Renal pelvis (tissue), 4 donors: ENCODE results near the gene KCNK7. TPM values are rescaled to one million over a fixed set of nuclear protein-coding genes. Genes with fewer than 3 reads are reported as not detected.
"Not testable (repeated sequence)": the region's sequence is repeated elsewhere in the genome, so short reads cannot be mapped to it uniquely, and the experiment has no call there.

Experiments
- DNase-seq: peaks from one replicate; pipeline ENCODE4 v3.0.0-alpha.2; 2013
- polyA plus RNA-seq, 3 donors: library from polyadenylated mRNA; unstranded; fragments of 120-200 nt; gene quantifications; one replicate each; pipeline ENCODE4 v1.2.1, GENCODE V29; 2013; ENCODE audit not compliant: insufficient read length in 3 of 3

KCNK7 gene
- polyA plus RNA-seq, 3 donors, result 0.21 to 0.27 (median 0.27) TPM

DNA sequence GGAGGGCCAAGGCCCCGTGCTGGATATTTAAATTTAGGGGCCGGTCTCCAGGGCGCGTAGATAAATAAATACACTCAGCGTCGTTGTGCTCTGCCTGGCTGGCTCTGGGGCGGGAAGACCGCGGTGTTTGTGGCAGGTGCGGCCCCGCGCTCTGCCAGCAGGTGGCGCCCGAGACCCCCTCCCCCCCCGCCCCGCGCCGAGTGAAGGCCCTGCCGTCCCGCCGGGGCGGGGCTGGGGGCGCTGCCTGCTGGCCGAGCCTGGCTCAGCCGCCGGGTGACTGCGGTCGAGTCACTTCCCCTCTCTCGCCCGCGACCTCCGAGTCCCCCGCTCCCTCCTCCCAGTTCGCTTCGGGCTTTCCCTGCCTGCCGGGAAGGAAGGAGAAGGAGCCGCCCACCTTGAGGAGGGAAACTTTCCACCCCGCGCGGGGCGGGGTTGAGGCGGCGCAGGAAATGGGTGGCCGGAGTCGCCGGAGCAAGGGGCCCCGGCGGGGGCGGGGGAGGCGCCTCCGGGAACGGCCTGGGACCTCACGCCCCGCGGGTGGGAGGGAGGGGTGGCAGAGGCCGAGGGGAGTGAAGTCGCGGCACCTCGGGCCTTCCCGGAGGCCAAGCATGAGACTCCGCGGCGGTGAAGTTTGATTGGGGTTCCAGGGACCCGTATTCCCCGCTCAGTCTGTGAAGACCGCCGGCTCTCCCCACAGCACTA is 21.3 kb downstream of the KCNK7 start:
- peak; percentile 87 for DNase-seq

DNA sequence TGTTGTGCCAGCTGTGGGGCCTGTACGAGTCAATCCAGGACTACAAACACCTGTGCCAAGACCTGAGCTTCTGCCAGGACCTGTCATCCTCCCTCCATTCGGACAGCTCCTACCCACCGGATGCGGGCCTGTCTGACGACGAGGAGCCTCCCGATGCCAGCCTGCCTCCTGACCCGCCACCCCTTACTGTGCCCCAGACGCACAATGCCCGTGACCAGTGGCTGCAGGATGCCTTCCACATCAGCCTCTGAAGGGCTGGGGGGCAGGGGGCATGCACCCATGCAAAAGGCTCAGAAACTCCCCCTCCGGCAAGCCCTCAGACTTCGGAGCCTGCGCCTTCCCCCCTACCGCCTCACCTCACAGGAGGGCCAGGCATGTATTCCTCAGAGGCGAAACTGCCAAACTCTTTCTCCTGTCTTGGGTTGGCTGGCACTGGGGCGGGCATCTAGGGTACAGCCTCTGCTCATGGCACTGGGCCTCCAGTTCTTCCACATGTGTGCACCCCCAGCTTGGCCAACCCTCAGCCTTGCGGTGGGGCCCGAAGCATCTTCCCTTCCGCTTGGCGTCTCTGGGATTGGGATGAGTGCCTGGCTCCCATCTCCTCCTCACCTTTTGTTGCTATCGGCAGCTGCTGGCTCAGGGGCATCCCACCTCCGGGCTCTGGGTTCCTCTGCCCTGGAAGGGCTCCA is 22.1 kb downstream of the KCNK7 start:
- no peak for DNase-seq

DNA sequence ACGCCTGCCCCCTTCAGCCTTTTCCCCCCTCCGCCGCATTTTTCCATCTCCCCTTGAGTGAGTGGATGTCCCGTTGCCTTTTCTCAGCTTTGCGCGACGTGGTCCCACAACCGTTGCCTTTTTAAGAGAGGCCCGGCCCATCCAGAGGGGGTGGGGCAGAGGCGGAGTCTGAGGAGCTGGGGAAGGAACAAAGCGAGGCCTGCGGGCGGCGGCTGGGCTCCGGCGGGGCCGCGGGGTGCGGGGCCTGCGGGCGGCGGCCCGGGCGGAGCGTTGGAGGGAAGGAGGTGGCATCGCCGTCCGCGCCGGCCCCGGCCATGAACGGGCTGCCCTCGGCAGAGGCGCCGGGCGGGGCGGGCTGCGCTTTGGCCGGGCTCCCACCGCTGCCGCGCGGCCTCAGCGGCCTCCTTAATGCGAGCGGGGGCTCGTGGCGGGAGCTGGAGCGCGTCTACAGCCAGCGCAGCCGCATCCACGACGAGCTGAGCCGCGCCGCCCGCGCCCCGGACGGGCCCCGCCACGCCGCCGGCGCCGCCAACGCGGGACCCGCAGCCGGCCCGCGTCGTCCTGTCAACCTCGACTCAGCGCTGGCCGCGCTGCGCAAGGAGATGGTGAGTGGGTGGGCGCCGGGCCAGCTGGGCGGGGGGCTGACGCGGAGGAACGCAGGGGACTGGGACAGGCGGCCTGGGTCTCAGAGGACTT is 23.1 kb downstream of the KCNK7 start, which contains the start of gene FAM89B:
Gene FAM89B, plus strand, starts transcription at position 183 of the 696 bp plus-strand sequence. Its CDS starts 132 bp downstream, at position 315.
- DNase-seq, result peak; percentile 92

DNA sequence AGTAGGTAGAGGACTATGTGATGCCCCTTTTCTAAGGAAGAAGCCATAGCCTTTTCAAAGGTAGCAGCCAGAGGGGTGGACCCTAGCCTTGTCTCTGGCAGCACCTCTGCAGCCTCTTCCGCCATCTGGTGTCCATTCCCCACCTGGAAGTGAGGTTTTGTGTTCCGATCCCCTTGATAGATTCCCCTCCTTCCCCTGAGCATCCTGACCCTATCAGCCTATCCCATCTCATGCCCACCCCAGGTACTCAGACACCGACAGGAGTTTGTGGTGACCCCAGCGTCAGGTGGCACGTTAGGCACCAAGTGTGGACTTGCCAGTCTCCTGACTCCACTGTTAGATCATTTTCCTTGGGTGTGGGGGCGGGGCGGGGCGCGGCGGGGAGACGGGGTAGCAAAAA is 23.7 kb downstream of the KCNK7 start:
- DNase-seq, result no peak

DNA sequence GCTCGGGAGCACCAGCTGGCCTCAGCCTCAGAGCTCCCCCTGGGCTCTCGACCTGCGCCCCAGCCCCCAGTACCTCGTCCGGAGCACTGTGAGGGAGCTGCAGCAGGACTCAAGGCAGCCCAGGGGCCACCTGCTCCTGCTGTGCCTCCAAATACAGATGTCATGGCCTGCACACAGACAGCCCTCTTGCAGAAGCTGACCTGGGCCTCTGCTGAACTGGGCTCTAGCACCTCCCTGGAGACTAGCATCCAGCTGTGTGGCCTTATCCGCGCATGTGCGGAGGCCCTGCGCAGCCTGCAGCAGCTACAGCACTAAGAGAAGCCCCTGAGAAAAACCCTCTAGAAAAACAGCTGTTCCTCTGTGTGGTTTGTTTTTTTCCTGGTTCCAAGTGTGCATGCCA is 24.2 kb downstream of the KCNK7 start:
- DNase-seq, result no peak

DNA sequence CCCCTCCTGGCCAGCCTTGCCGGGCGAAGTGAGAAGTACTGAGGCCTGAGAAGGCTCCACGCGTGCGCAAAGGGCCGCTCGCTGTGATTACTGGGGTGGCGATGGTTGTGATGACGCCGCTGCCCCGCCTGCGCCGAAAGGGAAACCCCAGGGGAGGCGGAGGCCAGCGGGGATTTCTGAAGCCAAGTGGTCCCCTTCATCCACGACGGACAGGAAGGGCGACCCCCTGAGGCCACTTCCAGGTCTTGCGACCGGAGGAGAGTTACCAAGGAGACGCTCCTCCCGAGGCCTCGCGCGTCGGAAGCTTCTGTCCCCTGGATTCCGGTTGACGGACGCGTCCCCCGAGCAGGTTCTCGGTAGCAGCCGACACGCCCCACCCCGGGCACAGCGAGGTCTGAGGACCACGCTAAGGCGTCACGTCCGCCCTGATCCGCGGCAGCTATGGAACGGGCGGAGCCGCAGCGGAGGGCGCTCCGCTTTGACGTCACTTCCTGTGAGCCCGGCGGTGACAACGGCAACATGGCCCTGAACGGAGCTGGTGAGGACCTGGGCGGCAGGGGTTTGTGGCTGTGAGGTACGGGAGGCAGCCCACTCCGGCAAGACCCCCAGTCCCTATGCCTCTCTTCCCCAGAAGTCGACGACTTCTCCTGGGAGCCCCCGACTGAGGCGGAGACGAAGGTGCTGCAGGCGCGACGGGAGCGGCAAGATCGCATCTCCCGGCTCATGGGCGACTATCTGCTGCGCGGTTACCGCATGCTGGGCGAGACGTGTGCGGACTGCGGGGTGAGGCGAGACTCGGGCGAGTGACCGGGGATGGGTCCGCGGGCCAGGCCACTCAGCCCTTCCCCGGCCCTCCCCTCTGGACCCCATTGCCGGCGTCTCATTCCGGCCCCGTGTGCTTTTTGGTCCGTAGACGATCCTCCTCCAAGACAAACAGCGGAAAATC is 25.4 kb downstream of the KCNK7 start, which contains the start of gene ZNRD2:
Gene ZNRD2, plus strand, starts transcription at position 505 of the 946 bp plus-strand sequence. Its CDS starts 15 bp downstream, at position 520.
- DNase-seq, result peak; percentile 97

DNA sequence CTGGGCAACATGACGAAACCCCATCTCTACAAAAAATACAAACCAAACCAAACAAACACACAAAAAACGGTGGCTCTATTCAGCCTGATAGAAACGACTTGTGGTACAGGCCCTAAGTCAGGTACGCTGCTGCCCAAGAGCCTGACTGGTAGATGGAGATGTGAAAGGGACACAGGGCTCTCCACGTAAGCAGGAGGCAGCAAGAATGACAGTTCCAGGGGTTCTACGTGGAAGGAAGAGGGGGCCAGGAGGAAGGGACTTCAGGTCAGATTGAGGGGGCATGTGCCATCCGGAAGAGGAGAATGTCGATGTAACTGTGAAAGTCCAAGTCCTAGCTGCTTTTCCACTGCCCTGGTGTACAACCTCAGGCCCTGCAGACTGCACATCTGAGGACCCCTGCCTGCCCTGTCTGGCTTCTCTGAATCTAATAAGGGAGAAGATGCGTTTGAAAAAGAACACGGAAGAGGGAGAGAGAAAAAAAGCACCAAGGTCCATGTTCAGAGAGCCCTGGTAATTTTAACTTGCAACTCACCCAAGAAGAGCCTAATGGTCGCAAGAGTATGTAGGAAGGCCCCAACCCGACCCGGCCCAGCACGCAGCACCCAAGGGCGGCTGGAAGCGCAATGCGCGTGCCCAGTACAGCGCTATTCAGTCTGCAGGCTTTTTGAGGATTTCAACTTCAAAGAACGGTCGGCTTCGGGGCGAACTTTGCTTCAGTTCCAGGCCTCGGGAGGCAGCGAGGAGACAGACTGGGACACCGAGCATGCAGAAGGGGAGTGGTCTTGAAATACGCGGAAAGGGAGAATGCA is 26.2 kb downstream of the KCNK7 start:
- DNase-seq, result no peak

DNA sequence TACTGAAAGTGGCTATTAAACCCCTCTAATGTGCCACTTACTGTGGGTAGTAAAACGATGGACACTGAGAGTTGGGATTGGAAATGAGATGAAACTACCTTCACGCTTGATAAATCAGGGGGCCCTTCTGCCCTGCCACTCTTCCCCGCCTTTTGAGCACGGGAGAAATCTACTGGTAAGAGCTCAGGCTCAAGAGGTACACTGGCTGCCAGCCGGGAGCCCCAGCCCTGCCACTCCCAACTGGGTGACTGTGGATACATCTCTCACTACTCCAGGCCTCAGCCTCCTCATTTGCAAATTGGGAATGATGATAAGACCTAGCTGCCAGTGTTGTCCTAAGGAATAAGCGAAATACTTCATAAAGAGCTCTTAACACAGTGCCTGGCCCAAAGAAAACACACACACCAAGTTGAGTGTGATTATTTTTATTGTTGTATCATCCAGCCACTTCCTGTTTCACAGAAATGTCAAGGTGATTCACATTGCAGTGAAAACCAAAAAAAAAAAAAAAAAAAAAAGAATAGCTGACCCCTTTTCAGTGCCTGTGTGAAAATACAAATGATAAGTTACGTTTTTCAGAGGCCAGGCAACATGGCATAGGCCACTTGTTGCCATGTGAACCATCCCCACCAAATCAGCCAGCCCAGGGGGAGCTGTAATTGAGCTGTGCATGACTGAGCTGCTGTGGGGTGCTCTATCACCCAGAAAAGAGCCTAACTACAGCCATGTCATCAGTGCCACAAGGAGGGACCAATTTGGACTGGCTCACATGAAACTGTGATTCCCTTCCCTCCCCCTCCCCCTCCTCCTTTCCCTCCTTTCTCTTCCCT is 29.8 kb downstream of the KCNK7 start:
- no peak for DNase-seq

DNA sequence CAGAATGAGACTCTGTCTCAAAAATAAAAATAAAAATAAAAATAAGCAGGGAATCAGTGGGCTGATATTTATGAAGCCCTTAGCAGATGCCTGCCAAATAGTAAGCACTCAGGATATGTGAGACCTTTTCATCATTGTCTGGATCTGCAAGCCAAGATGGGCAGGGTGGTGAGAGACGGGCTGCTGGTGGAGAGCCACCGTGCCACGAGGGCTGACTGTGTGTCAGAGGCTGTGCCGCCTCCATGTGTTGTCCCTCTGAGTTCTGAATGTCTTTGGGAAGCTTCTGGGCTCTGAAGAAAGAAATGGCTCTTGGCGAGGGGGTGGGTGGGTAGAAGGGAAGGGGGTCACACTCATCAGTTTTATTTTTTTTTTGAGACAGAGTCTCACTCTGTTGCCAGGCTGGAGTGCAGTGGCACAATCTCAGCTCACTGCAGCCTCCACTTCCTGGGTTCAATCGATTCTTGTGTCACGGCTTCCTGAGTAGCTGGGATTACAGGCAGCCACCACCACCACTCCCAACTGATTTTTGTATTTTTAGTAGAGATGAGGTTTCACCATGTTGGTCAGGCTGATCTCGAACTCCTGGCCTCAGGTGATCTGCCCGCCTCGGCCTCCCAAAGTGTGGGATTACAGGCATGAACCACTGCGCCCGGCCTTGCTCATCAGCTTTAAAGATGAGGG is 30.6 kb downstream of the KCNK7 start:
- not testable (repeated sequence) for DNase-seq

DNA sequence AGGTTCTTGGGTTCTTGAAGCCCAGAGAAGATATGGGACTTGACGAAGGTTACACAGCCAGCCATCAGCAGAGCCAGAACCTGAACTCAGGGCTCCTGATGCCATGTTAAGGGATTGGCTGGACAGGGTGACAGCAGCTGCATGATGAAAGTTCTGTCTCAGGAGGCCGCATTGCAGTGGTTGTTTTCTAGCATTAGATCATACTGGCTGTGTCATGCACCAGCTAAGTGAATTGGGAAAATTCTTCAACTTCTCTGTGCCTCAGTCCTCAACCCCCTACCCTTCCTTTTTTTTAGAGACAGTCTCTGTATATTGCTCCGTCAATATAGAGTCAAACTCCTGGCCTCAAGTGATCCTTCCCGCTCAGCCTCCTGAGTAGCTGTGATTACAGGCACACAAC is 32.0 kb downstream of the KCNK7 start:
- DNase-seq, result no peak

DNA sequence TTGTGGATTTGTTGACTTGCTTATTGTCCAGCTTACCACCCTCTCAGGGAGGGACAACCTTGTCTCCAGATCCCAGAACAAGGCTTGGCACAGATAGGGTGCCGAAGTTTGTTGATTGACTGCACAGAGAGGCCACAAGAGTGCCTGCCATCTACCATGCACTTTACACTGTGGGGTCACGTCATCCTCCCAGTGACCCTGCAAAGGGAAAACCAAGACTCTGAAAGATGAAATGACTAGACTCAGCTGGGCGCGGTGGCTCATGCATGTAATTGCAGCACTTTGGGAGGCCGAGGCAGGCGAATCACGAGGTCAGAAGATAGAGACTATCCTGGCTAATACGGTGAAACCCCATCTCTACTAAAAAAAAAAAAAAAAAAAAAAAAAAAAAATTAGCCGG is 32.8 kb downstream of the KCNK7 start:
- no peak for DNase-seq

DNA sequence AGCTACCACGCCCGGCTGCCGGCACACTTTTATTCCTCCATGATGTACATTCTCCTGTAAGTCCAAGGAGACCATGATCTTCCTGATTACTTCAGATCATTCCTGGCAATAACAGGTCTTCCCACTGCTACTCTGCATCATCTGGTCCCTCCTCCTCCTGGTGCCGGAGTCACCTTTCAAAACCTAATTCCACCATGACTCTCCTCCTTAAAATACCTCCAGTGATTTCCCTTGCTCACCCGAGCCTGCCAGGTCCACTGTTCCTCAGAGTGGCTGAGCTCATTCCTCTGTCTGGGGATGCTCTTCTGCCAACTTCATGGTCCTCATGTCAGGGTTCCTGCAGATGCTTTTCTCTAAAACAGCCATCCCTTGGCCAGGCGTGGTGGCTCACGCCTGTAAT is 33.6 kb downstream of the KCNK7 start:
- no peak for DNase-seq

DNA sequence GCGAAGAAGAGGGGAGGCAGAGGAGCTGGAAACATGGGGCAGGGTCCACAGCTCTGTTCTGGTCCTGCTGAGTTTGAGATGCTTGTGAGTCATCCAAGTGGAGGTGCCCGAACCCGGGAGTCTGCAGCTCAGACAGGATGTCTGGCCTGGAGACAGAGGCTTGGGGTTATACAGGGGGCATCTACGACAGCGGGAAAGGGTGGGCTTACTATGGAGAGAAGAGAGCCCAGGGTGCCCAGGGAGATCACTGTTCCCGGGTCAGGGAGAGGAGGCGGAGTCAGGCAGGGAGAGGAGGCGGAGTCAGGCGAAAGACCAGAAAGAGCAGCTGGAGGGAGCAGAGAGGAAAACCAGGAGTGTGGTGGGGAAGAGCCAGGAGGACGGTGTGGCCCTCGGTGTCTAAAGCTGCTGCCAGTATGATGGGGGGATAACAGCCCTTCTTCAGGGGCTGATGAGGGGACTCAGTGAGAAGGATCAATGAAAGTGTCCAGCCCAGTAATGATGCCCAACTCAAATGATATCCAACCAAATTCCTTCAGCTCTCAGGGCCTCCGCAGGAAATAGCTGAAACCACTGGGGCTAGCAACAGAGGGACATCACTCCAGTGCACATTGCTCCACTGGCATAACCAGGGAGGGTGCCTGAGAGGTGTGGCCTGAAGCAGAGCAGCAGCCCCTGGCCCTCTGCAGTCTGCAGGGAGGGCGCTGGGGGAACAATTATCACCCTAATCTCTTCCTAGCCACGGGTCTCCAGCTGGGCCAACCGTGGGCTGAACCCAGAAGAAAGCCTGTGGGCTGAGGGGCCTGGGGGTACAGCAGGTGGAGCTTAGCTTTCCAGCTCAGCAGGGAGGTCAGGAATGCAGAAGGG is 34.8 kb downstream of the KCNK7 start:
- no peak for DNase-seq

DNA sequence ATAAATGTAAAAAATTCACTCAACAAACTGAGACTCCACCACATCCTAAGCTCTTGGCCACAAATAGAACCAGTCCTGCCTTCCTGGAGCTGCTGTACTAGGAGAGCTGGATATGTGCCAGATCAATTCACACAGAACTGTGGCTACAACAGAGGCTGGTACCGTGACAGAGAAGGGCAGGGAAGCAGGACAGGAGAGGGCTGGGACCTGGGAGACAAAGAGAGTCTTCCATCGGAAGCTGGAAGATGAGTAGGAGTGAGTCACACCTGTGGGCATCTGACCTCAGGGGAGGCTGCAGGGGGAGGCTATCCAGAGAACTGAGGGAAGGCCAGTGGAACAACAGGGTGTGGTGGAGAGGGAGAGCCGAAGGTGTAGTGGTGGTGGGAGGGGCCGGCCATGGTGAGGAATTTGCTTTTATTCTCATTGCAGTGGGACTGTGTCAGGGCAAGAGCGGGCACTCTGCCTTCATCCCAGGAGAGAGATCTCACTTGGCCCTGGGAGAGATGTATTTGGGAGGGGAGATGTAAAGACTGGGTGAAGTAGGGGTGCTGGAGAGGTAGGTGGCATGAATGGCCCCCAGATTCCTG is 35.6 kb downstream of the KCNK7 start:
- DNase-seq, result no peak

DNA sequence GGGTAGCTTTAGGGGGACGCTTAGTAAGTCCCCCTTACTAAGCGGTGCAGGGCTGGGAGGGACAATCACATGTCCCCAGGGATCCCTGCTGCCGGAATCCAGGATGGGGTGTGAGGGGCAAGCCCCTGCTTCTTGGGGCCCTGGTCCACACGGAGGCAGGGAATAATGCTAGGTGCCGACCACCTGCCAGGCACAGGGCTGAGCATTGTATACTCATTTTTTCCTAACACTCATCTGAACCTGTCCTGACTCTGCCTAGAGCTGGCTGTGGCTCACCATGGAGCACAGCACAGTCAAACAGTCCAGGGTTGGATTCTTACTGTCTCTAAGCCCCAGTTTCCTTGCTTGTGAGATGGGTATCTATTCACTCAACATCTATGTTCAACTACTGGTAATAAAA is 36.1 kb downstream of the KCNK7 start:
- DNase-seq, result no peak

DNA sequence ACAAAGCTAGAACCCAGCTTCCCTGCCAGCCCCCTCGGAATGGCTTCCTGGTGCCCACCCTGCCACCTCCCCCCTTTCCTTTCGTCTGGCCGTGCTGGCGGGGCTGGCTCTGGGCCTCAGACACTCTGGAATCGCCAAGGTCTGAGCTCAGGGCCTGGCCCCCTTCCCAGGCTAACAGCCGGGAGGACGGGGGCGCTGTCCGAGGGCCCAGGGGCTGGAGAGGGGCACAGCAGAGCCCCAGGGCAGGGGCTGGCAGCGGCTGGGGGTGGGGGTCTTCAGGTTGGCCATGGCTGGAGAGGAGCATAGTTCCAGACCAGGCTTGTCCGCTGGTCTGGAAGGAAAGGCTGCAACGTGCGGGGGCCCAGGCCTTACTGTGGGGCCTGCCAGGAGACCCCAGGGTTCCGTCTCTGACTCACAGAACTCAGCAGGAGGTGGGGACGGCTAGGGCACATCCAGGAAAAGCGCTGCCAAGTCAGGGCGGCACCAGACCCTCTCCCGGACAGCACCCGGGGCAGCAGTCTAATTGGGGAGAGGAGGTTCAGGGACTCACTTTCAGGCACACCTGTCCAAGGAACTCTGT is 36.6 kb downstream of the KCNK7 start:
- no peak for DNase-seq
